ENCODE measurements around the gene TAF4.
"Not testable (repeated sequence)": the region's sequence is repeated elsewhere in the genome, so short reads cannot be mapped to it uniquely, and the experiment has no call there.

Gene TAF4

DNA sequence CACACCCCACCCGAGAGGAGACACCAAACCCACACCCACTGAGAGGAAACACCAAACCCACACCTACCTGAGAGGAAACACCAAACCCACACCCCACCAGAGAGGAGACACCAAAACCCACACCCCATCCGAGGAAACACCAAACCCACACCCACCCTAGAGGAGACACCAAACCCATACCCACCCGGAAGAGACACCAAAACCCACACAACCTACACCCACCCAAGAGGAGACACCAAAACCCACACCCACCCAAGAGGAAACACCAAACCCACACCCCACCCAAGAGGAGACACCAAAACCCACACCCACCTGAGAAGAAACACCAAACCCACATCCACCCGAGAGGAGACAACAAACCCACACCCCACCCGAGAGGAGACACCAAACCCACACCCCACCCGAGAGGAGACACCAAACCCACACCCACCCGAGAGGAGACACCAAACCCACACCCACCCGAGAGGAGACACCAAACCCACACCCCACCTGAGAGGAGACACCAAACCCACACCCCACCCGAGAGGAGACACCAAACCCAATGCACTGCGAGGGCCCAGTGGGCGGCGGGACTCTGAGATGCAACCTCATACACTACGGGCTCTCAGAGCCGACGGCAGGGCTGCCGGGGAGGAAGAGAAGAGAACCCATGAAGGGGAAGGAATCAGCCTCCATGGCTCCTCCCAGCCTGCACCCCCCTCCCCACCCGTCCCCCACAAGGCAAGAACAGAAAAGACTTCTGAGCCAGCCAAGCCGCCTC is 83.3 kb downstream of the TAF4 start:
- no peak overlapping the region for H3K4me3 ChIP-seq (ENCODE audit: low read length)
- TF ChIP-seq, protein P1, sequence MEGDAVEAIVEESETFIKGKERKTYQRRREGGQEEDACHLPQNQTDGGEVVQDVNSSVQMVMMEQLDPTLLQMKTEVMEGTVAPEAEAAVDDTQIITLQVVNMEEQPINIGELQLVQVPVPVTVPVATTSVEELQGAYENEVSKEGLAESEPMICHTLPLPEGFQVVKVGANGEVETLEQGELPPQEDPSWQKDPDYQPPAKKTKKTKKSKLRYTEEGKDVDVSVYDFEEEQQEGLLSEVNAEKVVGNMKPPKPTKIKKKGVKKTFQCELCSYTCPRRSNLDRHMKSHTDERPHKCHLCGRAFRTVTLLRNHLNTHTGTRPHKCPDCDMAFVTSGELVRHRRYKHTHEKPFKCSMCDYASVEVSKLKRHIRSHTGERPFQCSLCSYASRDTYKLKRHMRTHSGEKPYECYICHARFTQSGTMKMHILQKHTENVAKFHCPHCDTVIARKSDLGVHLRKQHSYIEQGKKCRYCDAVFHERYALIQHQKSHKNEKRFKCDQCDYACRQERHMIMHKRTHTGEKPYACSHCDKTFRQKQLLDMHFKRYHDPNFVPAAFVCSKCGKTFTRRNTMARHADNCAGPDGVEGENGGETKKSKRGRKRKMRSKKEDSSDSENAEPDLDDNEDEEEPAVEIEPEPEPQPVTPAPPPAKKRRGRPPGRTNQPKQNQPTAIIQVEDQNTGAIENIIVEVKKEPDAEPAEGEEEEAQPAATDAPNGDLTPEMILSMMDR (conservative IDR thresholded peaks at IDR 0.05; ENCODE audit: low read depth, low read length), result no peak
- DNase-seq (ENCODE audit: low read depth), result no peak

DNA sequence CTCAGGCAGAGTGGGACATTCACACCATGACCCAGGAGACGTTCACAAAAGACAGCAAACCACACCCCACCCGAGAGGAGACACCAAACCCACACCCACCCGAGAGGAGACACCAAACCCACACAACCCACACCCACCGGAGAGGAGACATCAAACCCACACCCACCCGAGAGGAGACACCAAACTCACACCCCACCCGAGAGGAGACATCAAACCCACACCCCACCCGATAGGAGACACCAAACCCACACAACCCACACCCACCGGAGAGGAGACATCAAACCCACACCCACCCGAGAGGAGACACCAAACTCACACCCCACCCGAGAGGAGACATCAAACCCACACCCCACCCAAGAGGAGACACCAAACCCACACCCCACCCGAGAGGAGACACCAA is 84.0 kb downstream of the TAF4 start:
- not testable (repeated sequence) for DNase-seq (ENCODE audit: low read depth); H3K4me3 ChIP-seq (ENCODE audit: low read length)

DNA sequence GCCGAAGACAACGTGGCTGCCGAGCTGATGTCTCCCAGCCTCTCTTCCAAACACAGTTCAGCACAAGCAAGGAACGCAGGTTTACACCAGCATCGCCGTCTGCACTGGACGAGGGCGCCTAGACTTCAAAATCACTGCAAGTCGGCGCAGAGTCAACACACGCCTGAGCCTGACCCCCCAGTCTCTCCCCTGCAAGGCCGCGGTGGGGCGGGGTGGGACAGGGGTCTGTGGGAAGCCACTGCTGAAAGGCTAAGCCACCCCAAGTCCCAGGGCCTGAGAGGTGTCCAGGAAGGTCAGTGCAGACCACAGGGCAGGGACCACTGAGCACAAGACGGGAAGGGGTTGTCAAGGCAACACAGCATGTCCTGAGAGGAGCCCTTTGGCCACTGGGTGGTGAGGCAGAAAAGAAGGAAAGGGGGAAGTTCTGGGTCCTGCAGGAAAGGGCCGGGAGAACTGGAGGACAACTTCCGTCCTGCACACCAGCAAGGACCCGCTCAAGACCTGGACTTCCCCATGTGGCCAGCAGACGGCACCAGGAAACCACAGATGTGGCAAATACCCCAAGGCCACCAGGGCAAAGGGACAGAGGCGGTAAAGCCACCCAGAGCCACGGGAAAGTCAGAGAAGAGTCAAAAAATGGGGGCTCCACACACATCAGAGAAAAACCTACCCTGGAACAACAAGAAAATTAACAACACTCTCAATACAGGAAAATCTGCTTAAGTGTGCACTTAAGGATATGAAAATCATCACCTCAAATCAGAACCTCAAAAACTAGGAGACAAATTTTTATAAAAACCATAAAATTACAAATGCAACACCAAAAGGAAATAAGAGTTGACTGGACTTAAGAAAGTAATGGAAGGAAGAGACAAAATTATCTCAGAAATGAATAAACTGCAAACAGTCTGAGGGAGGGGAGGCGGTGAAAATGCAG is 84.8 kb downstream of the TAF4 start:
- no peak overlapping the region for H3K4me3 ChIP-seq (ENCODE audit: low read length)
- TF ChIP-seq, protein P1 (conservative IDR thresholded peaks at IDR 0.05; ENCODE audit: low read depth, low read length), result peak; percentile 86
- DNase-seq (ENCODE audit: low read depth), result no peak

DNA sequence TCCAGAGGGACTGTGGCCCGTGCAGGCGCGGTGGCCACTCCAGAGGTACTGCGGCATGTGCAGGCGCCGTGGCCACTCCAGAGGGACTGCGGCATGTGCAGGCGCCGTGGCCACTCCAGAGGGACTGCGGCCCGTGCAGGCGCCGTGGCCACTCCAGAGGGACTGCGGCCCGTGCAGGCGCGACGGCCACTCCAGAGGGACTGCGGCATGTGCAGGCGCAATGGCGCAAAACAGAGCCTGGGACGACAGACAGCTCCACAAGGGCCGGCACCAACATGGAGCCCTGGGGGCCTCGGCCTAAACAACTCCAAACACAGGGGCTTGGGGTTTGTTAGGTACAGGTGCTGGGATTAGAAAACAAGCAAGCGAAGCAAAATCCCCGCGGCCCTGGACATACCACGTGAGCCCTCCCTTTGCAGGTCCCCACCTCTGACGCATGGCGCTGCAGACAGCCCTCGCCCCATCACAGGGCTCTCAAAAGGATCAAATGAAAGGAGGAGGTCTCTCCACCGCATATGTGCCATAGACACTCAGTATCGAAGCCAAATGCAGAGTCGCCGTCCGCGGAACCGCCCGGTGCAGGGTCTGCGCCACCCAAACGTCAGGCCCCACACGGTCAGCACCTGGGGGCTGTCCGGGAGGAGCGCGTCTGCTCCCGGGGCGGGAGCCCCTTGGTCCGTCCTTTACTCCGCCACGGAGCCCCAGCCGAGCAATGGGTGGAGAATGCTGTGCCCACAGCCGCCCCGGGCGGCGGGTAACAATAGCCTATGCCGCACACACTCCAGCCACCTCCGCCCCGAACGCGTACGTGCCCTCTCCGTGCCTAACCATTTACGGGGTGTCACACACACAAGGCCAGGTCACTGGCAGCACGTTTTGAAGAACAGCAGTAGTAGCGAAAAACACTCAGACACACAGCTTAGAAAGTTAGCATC is 85.7 kb downstream of the TAF4 start:
- TF ChIP-seq, protein P1 (conservative IDR thresholded peaks at IDR 0.05; ENCODE audit: low read depth, low read length), result no peak
- no peak overlapping the region for H3K4me3 ChIP-seq (ENCODE audit: low read length)
- no peak for DNase-seq (ENCODE audit: low read depth)

DNA sequence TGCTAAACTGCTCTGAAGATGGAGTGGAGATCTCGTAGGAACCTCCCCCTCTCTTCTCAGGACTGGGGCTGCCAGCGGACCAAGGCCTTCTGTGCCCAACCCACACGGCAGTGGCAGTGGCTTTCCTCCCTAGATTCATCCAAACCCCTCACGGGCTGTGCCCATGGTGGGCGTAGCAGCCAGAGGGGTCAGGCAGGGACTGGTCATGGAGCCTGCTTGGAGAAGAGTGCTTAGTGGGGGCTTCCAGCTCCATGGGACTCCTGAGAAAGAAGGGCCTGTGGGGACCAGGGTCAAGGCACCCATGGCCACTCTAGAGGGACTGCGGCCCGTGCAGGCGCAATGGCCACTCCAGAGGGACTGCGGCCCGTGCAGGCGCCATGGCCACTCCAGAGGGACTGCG is 86.6 kb downstream of the TAF4 start:
- no peak for DNase-seq (ENCODE audit: low read depth)
- TF ChIP-seq, protein P1 (conservative IDR thresholded peaks at IDR 0.05; ENCODE audit: low read depth, low read length), result no peak
- H3K4me3 ChIP-seq (ENCODE audit: low read length), result no peak overlapping the region

DNA sequence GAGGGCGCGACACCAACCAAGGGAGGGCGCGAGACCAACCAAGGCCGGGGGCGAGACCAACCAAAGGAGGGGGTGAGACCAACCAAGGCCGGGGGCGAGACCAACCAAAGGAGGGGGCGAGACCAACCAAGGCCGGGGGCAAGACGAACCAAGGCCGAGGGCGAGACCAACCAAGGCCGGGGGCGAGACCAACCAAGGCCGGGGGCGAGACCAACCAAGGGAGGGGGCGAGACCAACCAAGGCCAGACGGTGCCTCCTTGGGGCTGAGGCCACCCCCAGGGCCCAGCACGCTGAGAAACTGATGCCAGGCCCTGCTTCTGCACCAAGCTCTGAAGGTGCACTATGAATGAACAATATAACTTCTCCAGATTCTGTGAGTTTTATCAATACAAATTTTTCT is 87.2 kb downstream of the TAF4 start:
- H3K4me3 ChIP-seq (ENCODE audit: low read length), result no peak overlapping the region
- TF ChIP-seq, protein P1 (conservative IDR thresholded peaks at IDR 0.05; ENCODE audit: low read depth, low read length), result no peak
- DNase-seq (ENCODE audit: low read depth), result no peak

DNA sequence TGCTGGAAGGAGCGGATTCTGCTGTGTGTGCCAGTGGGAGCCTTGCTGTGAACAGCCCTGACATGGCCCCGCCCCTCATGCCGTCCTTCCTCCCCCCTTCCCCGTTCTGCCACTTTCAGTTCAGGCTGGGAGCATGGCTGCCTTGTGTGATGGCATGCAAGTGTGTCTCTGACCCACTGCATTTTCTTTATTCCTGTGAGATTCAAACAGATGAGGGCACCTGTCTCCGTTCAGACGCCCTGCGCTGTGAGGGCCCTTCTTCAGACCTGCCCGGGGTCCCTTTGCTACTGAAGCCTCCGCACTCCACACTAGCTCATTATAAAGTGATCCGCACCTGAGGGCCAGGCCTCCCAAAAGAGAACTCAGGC is 88.3 kb downstream of the TAF4 start:
- no peak for DNase-seq (ENCODE audit: low read depth)
- no peak overlapping the region for H3K4me3 ChIP-seq (ENCODE audit: low read length)
- TF ChIP-seq, protein P1 (conservative IDR thresholded peaks at IDR 0.05; ENCODE audit: low read depth, low read length), result no peak

Measured in retinal pigment epithelial cell (primary cell).